Glomerular visceral epithelial cell (primary cell): Measurements from ENCODE around the gene MT1F.

Source experiments
- DNase-seq: peaks from one replicate; pipeline ENCODE4 v3.0.0-alpha.2; 2016; ENCODE audit errors: extremely low spot score

Gene MT1F

GRCh38 chr16:56700195-56700594 lies 42.4 kb downstream of the MT1F start:
- no peak for DNase-seq

- DNase-seq: no peak
Observed at GRCh38 chr16:56700631-56701030, 42.9 kb downstream of the MT1F start.

- DNase-seq: no peak
Observed at GRCh38 chr16:56701534-56701933, 43.8 kb downstream of the MT1F start.

GRCh38 chr16:56702836-56703235 lies 45.1 kb downstream of the MT1F start:
- DNase-seq: no peak
